PFSK-1 (cell line): ENCODE results near the gene ACTR3.

Experiments used
- FOXP2 ChIP-seq: optimal IDR thresholded peaks from 2 replicates; pipeline ENCODE3; 2011; ENCODE audit warnings: borderline replicate concordance, control low read depth, inconsistent platforms; ENCODE audit not compliant: insufficient read depth; ENCODE audit errors: extremely low read length, extremely low read depth
- POLR2AphosphoS5 ChIP-seq: IDR thresholded peaks from 2 replicates; pipeline ENCODE4 v1.6.1; 2012; ENCODE audit warnings: low read depth, mild to moderate bottlenecking, control low read depth, low read length, moderate library complexity
- SIN3A ChIP-seq: IDR thresholded peaks from 2 replicates; pipeline ENCODE4 v1.6.1; 2012; ENCODE audit warnings: mild to moderate bottlenecking, low read length, moderate library complexity, borderline replicate concordance; ENCODE audit not compliant: insufficient read depth
- TAF1 ChIP-seq: IDR thresholded peaks from 2 replicates; pipeline ENCODE4 v1.6.1; 2012; ENCODE audit warnings: low read length, control low read depth, borderline replicate concordance; ENCODE audit not compliant: insufficient read depth
- TF ChIP-seq, protein P1 (sequence below), 2 experiments: IDR thresholded peaks; 2 replicates each; pipeline versions ENCODE4 v1.6.1 to v1.8.0; 2011 to 2012; ENCODE audit warnings: low read depth in 2 of 2, low read length in 2 of 2, control low read depth in 1 of 2, inconsistent platforms in 1 of 2, mild to moderate bottlenecking in 1 of 2, moderate library complexity in 1 of 2; ENCODE audit not compliant: insufficient read depth in 1 of 2

The ACTR3 gene

DNA sequence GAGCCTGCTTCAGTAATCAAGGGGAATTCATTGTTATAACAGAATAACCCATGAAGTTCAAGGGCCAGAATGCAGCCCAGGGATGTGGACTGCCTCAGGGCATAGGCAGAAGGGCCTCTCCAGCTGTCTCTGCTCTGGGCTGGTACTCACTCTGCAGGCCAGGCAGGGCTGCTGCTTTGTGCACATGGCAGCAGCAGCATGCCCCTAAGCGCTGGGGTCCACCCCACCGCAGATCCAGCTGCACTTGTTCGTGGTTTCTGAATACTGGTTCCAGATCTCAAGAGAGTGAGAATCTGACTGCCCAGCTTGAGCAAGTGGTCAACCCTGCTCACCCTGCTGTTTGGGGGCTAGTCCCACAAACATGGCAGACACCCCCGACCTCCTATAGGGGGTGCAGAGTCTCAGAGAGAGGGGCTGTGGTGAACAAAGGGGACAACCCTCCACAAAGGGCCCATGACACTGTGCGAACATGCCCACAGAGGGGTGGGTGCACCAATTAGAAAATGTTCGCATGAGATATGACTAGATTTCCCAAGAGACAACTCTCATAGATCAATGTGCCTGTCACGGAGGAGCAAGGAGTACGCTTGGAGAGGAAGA lies 87.3 kb downstream of the ACTR3 start:
- no peak for TF ChIP-seq TAF1
- no peak for TF ChIP-seq POLR2AphosphoS5
- no peak for TF ChIP-seq FOXP2
- TF ChIP-seq, protein P1, sequence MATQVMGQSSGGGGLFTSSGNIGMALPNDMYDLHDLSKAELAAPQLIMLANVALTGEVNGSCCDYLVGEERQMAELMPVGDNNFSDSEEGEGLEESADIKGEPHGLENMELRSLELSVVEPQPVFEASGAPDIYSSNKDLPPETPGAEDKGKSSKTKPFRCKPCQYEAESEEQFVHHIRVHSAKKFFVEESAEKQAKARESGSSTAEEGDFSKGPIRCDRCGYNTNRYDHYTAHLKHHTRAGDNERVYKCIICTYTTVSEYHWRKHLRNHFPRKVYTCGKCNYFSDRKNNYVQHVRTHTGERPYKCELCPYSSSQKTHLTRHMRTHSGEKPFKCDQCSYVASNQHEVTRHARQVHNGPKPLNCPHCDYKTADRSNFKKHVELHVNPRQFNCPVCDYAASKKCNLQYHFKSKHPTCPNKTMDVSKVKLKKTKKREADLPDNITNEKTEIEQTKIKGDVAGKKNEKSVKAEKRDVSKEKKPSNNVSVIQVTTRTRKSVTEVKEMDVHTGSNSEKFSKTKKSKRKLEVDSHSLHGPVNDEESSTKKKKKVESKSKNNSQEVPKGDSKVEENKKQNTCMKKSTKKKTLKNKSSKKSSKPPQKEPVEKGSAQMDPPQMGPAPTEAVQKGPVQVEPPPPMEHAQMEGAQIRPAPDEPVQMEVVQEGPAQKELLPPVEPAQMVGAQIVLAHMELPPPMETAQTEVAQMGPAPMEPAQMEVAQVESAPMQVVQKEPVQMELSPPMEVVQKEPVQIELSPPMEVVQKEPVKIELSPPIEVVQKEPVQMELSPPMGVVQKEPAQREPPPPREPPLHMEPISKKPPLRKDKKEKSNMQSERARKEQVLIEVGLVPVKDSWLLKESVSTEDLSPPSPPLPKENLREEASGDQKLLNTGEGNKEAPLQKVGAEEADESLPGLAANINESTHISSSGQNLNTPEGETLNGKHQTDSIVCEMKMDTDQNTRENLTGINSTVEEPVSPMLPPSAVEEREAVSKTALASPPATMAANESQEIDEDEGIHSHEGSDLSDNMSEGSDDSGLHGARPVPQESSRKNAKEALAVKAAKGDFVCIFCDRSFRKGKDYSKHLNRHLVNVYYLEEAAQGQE (IDR thresholded peaks at IDR 0.05; ENCODE audit: insufficient read depth in 1 of 2, low read depth in 2 of 2, low read length in 2 of 2) = no peak
- TF ChIP-seq SIN3A = no peak

DNA sequence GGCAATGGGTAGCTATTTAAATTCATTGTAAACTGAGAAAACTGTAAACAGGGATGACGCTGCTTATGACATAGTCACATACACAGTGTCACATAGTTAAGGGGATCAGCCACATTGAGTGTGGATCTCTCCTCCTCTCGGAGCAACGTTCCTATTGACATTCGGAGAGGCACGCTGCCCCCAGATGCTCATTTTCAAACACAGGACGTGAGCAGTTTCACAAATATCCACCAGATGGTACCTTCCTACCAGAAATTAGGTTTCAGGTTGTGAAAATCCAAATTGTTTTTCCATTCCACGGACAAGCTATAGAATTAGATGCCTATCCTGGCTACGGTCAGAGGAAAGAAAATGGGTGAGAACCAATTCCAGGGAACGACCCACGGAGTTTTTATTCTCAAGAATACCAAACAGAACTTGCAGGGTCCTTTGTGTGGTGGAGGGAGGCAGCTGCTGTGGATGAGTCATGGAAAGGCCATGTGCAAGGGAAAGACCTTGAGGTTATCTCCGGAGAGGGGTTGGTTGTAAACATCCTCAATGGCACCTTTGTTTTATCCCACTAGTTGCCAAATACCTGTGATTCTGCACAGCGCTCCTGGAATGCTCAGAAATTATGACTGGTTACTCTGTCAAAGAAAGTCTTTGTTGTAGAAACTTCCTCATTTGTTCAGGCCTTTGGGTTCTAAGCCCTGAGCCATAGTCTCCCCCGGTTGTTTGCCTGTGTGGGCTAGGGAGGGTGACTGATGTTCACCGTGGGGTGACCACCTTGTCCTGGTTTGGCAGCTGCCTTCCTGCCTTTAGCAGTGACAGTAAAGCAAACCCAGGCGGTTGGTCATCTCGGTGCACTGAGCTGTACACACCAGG lies 88.0 kb downstream of the ACTR3 start:
- TF ChIP-seq FOXP2 = no peak
- TF ChIP-seq TAF1 = no peak
- TF ChIP-seq, protein P1 (IDR thresholded peaks at IDR 0.05; ENCODE audit: insufficient read depth in 1 of 2, low read depth in 2 of 2, low read length in 2 of 2) = no peak
- no peak for TF ChIP-seq POLR2AphosphoS5
- no peak for TF ChIP-seq SIN3A

DNA sequence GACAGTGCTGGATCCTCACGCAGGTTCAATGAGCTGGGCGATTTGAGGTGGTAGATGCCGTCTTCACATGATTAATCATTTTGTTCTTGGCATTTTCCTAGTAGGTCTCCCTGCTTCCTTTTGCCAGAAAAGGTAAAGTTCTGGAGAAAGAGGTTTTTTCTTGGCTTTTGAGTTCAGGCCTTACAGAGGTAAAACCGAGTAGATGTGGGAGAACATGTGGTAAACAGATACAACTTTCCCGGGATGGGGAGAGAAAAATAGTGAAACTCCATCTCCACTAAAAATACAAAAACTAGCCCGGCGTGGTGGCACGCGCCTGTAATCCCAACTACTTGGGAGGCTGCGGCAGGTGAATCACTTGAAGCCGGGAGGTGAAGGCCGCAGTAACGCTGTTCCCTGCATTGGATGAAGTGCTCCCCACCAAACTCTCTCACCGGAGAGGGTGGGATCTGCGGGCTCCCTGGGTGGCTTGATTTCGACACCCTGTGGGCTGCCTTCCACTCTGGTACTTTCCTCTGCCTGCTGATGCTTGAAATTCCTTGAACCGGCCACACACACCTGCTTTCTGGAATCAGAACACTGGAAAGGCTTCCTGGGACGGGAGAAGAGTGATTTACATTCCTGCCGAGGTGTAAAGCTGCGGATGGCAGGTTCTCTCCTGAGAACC lies 88.8 kb downstream of the ACTR3 start:
- TF ChIP-seq SIN3A = no peak
- TF ChIP-seq TAF1 = no peak
- TF ChIP-seq, protein P1 (IDR thresholded peaks at IDR 0.05; ENCODE audit: insufficient read depth in 1 of 2, low read depth in 2 of 2, low read length in 2 of 2) = no peak
- TF ChIP-seq POLR2AphosphoS5 = no peak

DNA sequence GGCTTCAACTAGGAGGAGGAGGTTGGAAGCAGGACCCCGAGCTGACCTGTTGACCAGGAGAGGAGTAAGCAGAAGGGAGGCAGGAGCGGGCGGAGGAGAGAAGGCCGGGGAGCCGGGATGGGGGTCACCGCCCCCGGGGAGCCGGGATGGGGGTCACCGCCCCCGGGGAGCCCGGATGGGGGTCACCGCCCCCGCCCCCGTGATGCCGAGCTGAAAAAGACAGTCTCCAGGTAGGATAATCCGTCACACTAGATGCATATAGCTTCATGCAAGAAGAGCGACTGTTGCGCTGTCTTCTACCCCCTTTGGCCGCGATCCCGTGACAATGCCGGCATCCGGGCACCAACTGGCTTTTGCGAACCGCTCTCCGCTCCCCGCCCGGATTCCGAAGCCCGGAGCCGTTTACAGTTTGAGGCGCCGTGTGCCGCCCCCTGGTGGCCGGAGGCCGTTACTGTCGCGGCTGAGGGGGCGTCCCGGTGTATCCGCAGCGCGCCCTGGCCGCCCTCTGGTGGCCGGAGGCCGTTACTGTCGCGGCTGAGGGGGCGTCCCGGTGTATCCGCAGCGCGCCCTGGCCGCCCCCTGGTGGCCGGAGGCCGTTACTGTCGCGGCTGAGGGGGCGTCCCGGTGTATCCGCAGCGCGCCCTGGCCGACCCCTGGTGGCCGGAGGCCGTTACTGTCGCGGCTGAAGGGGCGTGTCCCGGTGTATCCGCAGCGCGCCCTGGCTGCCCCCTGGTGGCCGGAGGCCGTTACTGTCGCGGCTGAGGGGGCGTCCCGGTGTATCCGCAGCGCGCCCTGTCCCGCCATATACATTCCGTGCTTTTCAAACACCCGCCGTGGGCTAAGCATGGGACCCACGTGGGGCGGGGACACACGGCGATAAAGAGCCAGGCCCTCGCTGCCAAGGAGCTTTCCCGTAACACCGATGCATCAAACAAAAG lies 89.6 kb downstream of the ACTR3 start:
- TF ChIP-seq, protein P1 (IDR thresholded peaks at IDR 0.05; ENCODE audit: insufficient read depth in 1 of 2, low read depth in 2 of 2, low read length in 2 of 2) = no peak
- TF ChIP-seq TAF1 = no peak
- no peak for TF ChIP-seq FOXP2
- no peak for TF ChIP-seq POLR2AphosphoS5
- TF ChIP-seq SIN3A = no peak
